GM23338 (cell line): ENCODE measurements around the gene NCR2. TPM values are rescaled to one million over a fixed set of nuclear protein-coding genes. Genes with fewer than 3 reads are reported as not detected.

ENCODE experiments used
- ATAC-seq: fragments of 200-7000 bp; cut with Tn5 transposase; 3 replicates; pipeline ENCODE4 v1.9.1; 2020
- DNase-seq: peaks from one replicate; pipeline ENCODE4 v3.0.0-alpha.2; 2015; ENCODE audit warnings: low spot score
- H2AFZ ChIP-seq: fragments of 200-600 bp; sonication (generic); 2 replicates; pipeline ENCODE4 v1.8.0; 2016; ENCODE audit warnings: antibody characterized with exemption, mild to moderate bottlenecking, moderate library complexity
- H3F3A ChIP-seq: fragments of 200-600 bp; sonication (generic); replicated peaks from 2 replicates; pipeline ENCODE4 v1.8.0; 2017; ENCODE audit warnings: antibody characterized with exemption, mixed run types, low read depth
- H3K27ac ChIP-seq: fragments of 200-600 bp; sonication (generic); 2 replicates; pipeline ENCODE4 v1.6.1; 2016; ENCODE audit warnings: low read depth
- H3K27me3 ChIP-seq: fragments of 200-600 bp; sonication (generic); 2 replicates; pipeline ENCODE4 v1.8.0; 2016; ENCODE audit warnings: mild to moderate bottlenecking, mixed run types, moderate library complexity; ENCODE audit not compliant: insufficient read depth
- H3K36me3 ChIP-seq: fragments of 200-600 bp; sonication (generic); 2 replicates; pipeline ENCODE4 v1.8.0; 2016; ENCODE audit warnings: mild to moderate bottlenecking; ENCODE audit not compliant: insufficient read depth
- H3K4me1 ChIP-seq: fragments of 200-600 bp; sonication (generic); 2 replicates; pipeline ENCODE4 v1.8.0; 2016; ENCODE audit warnings: mild to moderate bottlenecking, moderate library complexity; ENCODE audit not compliant: insufficient read depth
- H3K4me2 ChIP-seq: fragments of 200-600 bp; sonication (generic); 2 replicates; pipeline ENCODE4 v1.7.1; 2017; ENCODE audit warnings: mixed run types
- H3K4me3 ChIP-seq: fragments of 200-600 bp; sonication (generic); 2 replicates; pipeline ENCODE4 v1.6.1; 2016; ENCODE audit warnings: mixed run types
- H3K79me2 ChIP-seq: fragments of 200-600 bp; sonication (generic); replicated peaks from 2 replicates; pipeline ENCODE4 v1.8.0; 2017; ENCODE audit warnings: mild to moderate bottlenecking; ENCODE audit not compliant: insufficient read depth
- H3K9me2 ChIP-seq: fragments of 200-600 bp; sonication (generic); 2 replicates; pipeline ENCODE4 v1.8.0; 2017; ENCODE audit not compliant: insufficient read depth
- H4K20me1 ChIP-seq: fragments of 200-600 bp; sonication (generic); replicated peaks from 2 replicates; pipeline ENCODE4 v1.8.0; 2017; ENCODE audit warnings: mild to moderate bottlenecking; ENCODE audit not compliant: insufficient read depth
- H3K27ac Mint-ChIP-seq: 2 replicates; pipeline ENCODE4 v1.8.0; 2020; ENCODE audit warnings: inconsistent platforms, mild to moderate bottlenecking, moderate library complexity, mixed read lengths
- H3K27me3 Mint-ChIP-seq: 3 replicates; pipeline ENCODE4 v1.8.0; 2022; ENCODE audit warnings: low read depth, mild to moderate bottlenecking, moderate library complexity, mixed read lengths, inconsistent platforms; ENCODE audit not compliant: insufficient read depth, poor library complexity
- H3K36me3 Mint-ChIP-seq: 3 replicates; pipeline ENCODE4 v1.8.0; 2021; ENCODE audit warnings: low read depth, mild to moderate bottlenecking, inconsistent platforms, moderate library complexity, mixed read lengths
- H3K4me1 Mint-ChIP-seq: 3 replicates; pipeline ENCODE4 v1.8.0; 2020; ENCODE audit warnings: mild to moderate bottlenecking, inconsistent platforms, mixed read lengths
- H3K4me3 Mint-ChIP-seq: 3 replicates; pipeline ENCODE4 v1.8.0; 2021; ENCODE audit warnings: moderate library complexity, mild to moderate bottlenecking, inconsistent platforms, mixed read lengths
- H3K9me3 Mint-ChIP-seq: 3 replicates; pipeline ENCODE4 v1.8.0; 2020; ENCODE audit warnings: moderate library complexity, mild to moderate bottlenecking, inconsistent platforms, mixed read lengths
- CREB1 ChIP-seq: fragments of 250-450 bp; sonication (Bioruptor Pico); IDR thresholded peaks from 2 replicates; pipeline ENCODE4 v1.5.0; 2020; ENCODE audit warnings: low read depth, mild to moderate bottlenecking, moderate library complexity
- EZH2 ChIP-seq: fragments of 200-600 bp; sonication (generic); IDR thresholded peaks from one replicate; pipeline ENCODE4 v1.8.0; 2017; ENCODE audit warnings: antibody characterized with exemption, mild to moderate bottlenecking, low read depth; ENCODE audit not compliant: unreplicated experiment
- EZH2phosphoT487 ChIP-seq: fragments of 200-600 bp; sonication (generic); IDR thresholded peaks from one replicate; pipeline ENCODE4 v1.8.1; 2018; ENCODE audit warnings: antibody characterized with exemption; ENCODE audit not compliant: unreplicated experiment
- JUNB ChIP-seq: IDR thresholded peaks from one replicate; pipeline ENCODE4 v1.6.1; 2016; ENCODE audit warnings: antibody characterized with exemption; ENCODE audit not compliant: unreplicated experiment
- NANOG ChIP-seq: IDR thresholded peaks from 2 replicates; pipeline ENCODE4 v1.6.1; 2016; ENCODE audit warnings: antibody characterized with exemption, borderline replicate concordance
- POLR2AphosphoS5 ChIP-seq: IDR thresholded peaks from 2 replicates; pipeline ENCODE4 v1.6.1; 2016; ENCODE audit warnings: antibody characterized with exemption, low read depth
- STAT1 ChIP-seq: IDR thresholded peaks from one replicate; pipeline ENCODE4 v1.6.1; 2016; ENCODE audit warnings: antibody characterized with exemption; ENCODE audit not compliant: unreplicated experiment
- ZNF114 ChIP-seq: fragments of 250-450 bp; sonication (Bioruptor Pico); IDR thresholded peaks from 2 replicates; pipeline ENCODE4 v1.5.0; 2020; ENCODE audit warnings: mild to moderate bottlenecking, moderate library complexity
- ZNF331 ChIP-seq: fragments of 250-450 bp; sonication (Bioruptor Pico); IDR thresholded peaks from 2 replicates; pipeline ENCODE4 v1.5.0; 2020; ENCODE audit warnings: low read depth, mild to moderate bottlenecking, moderate library complexity
- polyA plus RNA-seq: library from polyadenylated mRNA; unstranded; fragments of >200 nt; fragmentation: Nextera tagmentation; extraction: Ambion mirVana; gene quantifications from 2 replicates; pipeline ENCODE4 v1.2.1, GENCODE V29; 2016
- total RNA-seq: library from RNA; depleted of rRNA; stranded (reverse); fragments of >200 nt; shearing (Covaris generic); gene quantifications from 2 replicates; pipeline ENCODE4 v1.2.3, GENCODE V29; 2014
- TF ChIP-seq, protein P1 (sequence below), 2 experiments: fragments of 200-600 bp in 1 of 2; sonication (generic) in 1 of 2; conservative IDR thresholded peaks; 2 replicates each; pipeline versions ENCODE4 v1.5.1 to v1.6.1; 2016 to 2017; ENCODE audit warnings: antibody characterized with exemption in 2 of 2, low read depth in 2 of 2, mild to moderate bottlenecking in 2 of 2, moderate library complexity in 1 of 2
- TF ChIP-seq, protein P2 (sequence below): IDR thresholded peaks from 2 replicates; pipeline ENCODE4 v1.6.1; 2016; ENCODE audit warnings: antibody characterized with exemption
- TF ChIP-seq, protein P3 (sequence below): fragments of 250-450 bp; sonication (Bioruptor Pico); IDR thresholded peaks from 2 replicates; pipeline ENCODE4 v1.5.0; 2020; ENCODE audit warnings: mild to moderate bottlenecking, moderate library complexity
- TF ChIP-seq, protein P4 (sequence below): IDR thresholded peaks from one replicate; pipeline ENCODE4 v1.6.1; 2018; ENCODE audit warnings: antibody characterized with exemption; ENCODE audit not compliant: unreplicated experiment

Gene NCR2
- total and polyA plus RNA-seq, 2 experiments from 2014 or later: not detected

DNA sequence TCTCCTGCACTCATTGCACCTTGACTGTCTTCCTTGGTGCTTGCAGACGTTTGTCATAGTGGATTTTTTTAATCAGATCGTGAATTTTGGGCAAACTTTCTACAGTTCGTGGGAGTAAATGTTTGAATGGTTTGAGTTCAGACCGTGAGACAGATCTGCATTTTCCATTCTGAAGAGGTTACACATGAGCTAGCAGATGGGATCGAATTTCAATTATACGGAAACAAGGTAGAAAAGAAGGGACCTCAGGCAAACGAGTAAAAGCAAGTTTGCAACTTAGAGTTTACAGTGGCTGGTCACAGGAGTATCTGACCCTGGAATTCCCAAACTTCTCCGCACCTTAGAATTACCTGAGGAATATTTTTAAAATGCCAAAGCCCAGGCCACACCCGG is 17.2 kb upstream of the NCR2 start:
- H2AFZ ChIP-seq: peak overlapping the region; percentile 92

More for the DNA sequence above, 17.2 kb upstream of the NCR2 start:
- Histone ChIP-seq H3K4me2 (peak overlapping the region; percentile 77), H3K4me1 (peaks cover 5% of the 10 kb centered on the region; the same call in 1 of the 2 replicates), H3K4me3 (peak overlapping the region; percentile 39), H3K79me2 (no peaks in the 10 kb centered on the region), H3K27ac (no peak overlapping the region), H3K9me2 (no peaks in the 10 kb centered on the region), H4K20me1 (no peaks in the 10 kb centered on the region), H3F3A (no peaks in the 10 kb centered on the region), H3K36me3 (no peaks in the 10 kb centered on the region), H3K27me3 (no peaks in the 10 kb centered on the region; the same call in none of the 2 replicates)
- Mint-ChIP-seq H3K9me3 (no peaks in the 10 kb centered on the region), H3K27me3 (no peaks in the 10 kb centered on the region), H3K4me1 (peaks cover 8% of the 10 kb centered on the region), H3K4me3 (peak overlapping the region; percentile 55), H3K27ac (no peak overlapping the region), H3K36me3 (no peaks in the 10 kb centered on the region)
- TF ChIP-seq, protein P1, sequence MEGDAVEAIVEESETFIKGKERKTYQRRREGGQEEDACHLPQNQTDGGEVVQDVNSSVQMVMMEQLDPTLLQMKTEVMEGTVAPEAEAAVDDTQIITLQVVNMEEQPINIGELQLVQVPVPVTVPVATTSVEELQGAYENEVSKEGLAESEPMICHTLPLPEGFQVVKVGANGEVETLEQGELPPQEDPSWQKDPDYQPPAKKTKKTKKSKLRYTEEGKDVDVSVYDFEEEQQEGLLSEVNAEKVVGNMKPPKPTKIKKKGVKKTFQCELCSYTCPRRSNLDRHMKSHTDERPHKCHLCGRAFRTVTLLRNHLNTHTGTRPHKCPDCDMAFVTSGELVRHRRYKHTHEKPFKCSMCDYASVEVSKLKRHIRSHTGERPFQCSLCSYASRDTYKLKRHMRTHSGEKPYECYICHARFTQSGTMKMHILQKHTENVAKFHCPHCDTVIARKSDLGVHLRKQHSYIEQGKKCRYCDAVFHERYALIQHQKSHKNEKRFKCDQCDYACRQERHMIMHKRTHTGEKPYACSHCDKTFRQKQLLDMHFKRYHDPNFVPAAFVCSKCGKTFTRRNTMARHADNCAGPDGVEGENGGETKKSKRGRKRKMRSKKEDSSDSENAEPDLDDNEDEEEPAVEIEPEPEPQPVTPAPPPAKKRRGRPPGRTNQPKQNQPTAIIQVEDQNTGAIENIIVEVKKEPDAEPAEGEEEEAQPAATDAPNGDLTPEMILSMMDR (conservative IDR thresholded peaks at IDR 0.05; ENCODE audit: low read depth in 2 of 2): no peak
- no peak for TF ChIP-seq STAT1
- no peak for TF ChIP-seq NANOG
- no peak for TF ChIP-seq POLR2AphosphoS5
- TF ChIP-seq EZH2: no peak
- TF ChIP-seq, protein P2, sequence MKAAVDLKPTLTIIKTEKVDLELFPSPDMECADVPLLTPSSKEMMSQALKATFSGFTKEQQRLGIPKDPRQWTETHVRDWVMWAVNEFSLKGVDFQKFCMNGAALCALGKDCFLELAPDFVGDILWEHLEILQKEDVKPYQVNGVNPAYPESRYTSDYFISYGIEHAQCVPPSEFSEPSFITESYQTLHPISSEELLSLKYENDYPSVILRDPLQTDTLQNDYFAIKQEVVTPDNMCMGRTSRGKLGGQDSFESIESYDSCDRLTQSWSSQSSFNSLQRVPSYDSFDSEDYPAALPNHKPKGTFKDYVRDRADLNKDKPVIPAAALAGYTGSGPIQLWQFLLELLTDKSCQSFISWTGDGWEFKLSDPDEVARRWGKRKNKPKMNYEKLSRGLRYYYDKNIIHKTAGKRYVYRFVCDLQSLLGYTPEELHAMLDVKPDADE: no peak
- TF ChIP-seq ZNF331 (CRISPR knock-in tag): no peak
- TF ChIP-seq JUNB: no peak
- TF ChIP-seq EZH2phosphoT487: no peak
- no peak for TF ChIP-seq CREB1
- no peak for TF ChIP-seq ZNF114 (CRISPR knock-in tag)
- TF ChIP-seq, protein P3, sequence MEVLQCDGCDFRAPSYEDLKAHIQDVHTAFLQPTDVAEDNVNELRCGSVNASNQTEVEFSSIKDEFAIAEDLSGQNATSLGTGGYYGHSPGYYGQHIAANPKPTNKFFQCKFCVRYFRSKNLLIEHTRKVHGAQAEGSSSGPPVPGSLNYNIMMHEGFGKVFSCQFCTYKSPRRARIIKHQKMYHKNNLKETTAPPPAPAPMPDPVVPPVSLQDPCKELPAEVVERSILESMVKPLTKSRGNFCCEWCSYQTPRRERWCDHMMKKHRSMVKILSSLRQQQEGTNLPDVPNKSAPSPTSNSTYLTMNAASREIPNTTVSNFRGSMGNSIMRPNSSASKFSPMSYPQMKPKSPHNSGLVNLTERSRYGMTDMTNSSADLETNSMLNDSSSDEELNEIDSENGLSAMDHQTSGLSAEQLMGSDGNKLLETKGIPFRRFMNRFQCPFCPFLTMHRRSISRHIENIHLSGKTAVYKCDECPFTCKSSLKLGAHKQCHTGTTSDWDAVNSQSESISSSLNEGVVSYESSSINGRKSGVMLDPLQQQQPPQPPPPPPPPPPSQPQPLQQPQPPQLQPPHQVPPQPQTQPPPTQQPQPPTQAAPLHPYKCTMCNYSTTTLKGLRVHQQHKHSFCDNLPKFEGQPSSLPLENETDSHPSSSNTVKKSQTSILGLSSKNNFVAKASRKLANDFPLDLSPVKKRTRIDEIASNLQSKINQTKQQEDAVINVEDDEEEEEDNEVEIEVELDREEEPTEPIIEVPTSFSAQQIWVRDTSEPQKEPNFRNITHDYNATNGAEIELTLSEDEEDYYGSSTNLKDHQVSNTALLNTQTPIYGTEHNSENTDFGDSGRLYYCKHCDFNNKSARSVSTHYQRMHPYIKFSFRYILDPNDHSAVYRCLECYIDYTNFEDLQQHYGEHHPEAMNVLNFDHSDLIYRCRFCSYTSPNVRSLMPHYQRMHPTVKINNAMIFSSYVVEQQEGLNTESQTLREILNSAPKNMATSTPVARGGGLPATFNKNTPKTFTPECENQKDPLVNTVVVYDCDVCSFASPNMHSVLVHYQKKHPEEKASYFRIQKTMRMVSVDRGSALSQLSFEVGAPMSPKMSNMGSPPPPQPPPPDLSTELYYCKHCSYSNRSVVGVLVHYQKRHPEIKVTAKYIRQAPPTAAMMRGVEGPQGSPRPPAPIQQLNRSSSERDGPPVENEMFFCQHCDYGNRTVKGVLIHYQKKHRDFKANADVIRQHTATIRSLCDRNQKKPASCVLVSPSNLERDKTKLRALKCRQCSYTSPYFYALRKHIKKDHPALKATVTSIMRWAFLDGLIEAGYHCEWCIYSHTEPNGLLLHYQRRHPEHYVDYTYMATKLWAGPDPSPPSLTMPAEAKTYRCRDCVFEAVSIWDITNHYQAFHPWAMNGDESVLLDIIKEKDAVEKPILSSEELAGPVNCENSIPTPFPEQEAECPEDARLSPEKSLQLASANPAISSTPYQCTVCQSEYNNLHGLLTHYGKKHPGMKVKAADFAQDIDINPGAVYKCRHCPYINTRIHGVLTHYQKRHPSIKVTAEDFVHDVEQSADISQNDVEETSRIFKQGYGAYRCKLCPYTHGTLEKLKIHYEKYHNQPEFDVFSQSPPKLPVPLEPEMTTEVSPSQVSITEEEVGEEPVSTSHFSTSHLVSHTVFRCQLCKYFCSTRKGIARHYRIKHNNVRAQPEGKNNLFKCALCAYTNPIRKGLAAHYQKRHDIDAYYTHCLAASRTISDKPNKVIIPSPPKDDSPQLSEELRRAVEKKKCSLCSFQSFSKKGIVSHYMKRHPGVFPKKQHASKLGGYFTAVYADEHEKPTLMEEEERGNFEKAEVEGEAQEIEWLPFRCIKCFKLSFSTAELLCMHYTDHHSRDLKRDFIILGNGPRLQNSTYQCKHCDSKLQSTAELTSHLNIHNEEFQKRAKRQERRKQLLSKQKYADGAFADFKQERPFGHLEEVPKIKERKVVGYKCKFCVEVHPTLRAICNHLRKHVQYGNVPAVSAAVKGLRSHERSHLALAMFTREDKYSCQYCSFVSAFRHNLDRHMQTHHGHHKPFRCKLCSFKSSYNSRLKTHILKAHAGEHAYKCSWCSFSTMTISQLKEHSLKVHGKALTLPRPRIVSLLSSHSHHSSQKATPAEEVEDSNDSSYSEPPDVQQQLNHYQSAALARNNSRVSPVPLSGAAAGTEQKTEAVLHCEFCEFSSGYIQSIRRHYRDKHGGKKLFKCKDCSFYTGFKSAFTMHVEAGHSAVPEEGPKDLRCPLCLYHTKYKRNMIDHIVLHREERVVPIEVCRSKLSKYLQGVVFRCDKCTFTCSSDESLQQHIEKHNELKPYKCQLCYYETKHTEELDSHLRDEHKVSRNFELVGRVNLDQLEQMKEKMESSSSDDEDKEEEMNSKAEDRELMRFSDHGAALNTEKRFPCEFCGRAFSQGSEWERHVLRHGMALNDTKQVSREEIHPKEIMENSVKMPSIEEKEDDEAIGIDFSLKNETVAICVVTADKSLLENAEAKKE: no peak
- TF ChIP-seq, protein P4, sequence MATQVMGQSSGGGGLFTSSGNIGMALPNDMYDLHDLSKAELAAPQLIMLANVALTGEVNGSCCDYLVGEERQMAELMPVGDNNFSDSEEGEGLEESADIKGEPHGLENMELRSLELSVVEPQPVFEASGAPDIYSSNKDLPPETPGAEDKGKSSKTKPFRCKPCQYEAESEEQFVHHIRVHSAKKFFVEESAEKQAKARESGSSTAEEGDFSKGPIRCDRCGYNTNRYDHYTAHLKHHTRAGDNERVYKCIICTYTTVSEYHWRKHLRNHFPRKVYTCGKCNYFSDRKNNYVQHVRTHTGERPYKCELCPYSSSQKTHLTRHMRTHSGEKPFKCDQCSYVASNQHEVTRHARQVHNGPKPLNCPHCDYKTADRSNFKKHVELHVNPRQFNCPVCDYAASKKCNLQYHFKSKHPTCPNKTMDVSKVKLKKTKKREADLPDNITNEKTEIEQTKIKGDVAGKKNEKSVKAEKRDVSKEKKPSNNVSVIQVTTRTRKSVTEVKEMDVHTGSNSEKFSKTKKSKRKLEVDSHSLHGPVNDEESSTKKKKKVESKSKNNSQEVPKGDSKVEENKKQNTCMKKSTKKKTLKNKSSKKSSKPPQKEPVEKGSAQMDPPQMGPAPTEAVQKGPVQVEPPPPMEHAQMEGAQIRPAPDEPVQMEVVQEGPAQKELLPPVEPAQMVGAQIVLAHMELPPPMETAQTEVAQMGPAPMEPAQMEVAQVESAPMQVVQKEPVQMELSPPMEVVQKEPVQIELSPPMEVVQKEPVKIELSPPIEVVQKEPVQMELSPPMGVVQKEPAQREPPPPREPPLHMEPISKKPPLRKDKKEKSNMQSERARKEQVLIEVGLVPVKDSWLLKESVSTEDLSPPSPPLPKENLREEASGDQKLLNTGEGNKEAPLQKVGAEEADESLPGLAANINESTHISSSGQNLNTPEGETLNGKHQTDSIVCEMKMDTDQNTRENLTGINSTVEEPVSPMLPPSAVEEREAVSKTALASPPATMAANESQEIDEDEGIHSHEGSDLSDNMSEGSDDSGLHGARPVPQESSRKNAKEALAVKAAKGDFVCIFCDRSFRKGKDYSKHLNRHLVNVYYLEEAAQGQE: no peak
- peak; percentile 19 for ATAC-seq
- DNase-seq: no peak
